HG03103 (cell line): ENCODE data around the gene FAM107A.

Experiments used
- ATAC-seq: cut with Tn5 transposase; IDR thresholded peaks from one replicate; pipeline ENCODE4 v1.9.1; 2021; ENCODE audit warnings: low read depth; ENCODE audit not compliant: unreplicated experiment

FAM107A gene, protein sequence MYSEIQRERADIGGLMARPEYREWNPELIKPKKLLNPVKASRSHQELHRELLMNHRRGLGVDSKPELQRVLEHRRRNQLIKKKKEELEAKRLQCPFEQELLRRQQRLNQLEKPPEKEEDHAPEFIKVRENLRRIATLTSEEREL

DNA sequence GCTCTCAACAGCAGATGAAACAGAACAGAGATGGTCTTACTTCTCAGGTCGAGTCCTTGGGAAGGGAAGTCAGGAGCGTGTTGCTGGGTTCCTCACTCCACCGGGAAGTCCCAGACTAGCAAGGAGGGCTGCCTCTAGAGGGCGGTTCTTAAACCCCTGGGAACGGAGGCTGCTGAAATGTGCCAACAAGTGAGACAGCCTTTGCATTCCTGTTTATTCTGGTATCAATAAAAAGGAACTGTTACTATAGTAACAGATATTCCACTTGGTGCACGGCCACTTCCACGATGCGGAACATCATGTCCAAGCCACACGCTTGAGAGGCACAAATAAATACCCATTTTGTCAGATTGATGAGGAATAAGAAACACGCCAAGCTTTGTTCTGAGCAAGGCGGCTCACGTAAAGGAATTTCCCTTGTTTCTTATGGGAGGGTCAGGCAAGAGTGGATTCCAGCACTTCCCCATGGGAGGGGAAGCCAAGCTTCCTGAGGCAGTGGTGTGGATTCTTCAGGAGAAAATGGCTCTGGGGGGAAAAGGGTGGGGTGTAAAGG is at the start of gene FAM107A:
FAM107A (minus strand) TSS at position 123 of the 553 bp plus-strand sequence. CDS start 7,531 bp downstream, outside the sequence.
- ATAC-seq, result no peak

DNA sequence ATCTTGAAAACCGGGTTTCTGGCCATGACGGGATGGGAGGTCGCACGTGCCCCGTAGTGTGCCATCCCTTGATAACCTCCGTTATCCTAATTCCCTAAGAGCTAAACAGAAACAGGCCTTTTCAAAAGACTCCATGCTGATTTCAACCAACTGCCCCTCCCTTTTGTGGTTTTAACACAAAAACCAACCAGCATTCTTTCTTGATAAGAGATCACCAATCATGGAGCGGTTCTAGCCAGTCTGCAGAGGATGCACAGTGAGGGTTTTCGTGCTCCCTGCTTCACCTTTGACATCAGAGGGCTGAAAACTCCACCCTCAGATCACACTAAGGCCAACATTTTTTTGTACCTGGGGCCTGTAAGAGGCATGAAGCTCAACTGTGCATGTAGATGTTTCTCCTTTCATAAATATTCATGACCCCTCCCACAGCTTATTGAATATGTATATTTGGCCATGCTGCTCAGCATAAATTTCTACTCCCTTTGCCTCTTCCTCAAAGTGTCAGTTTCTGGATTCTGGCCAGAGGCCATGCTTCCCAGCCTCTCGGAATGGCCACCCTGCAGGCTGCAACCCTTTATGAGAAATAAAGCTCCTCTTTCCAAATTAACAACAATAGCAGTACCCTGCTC is 48.1 kb upstream of the FAM107A start:
- no peak for ATAC-seq

DNA sequence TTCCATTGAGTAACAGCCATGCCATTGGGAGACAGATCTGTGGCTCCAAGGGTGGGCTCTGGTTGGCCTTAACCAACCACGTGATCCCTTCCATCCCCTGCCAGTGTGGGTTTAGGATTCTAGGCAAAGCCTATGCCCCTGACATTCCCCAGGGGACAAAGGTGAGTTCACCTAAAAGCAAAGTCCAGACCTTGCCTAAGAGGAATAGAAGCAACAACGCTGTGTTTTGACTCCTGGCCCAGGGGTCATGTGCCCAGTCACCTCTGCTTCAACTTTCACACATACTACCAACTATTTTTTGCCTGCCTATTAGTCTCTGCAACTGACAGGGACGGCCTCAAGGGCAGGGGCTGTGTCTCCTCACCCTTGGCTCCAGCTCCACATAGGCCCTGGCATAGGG is 47.4 kb upstream of the FAM107A start:
- no peak for ATAC-seq

DNA sequence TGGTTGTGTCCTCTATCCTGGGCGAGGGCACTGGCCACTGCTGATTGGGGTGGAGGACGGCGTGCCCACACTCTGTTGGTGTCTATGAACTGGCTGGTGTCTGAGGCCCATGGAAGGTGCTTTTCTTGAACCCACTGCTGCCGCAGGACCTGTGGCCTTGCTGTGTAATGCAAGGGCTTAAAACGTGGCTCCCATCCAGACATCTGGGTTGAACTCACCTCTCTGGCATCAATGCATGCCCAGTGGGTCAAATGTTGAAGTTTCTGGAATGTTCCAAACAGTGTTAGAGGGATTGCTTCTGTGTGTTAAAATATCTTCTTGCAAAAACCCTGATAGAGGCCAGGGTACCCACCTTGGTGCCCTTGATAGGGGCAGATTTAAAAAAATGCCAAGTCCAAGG is 46.8 kb upstream of the FAM107A start:
- ATAC-seq, result no peak

DNA sequence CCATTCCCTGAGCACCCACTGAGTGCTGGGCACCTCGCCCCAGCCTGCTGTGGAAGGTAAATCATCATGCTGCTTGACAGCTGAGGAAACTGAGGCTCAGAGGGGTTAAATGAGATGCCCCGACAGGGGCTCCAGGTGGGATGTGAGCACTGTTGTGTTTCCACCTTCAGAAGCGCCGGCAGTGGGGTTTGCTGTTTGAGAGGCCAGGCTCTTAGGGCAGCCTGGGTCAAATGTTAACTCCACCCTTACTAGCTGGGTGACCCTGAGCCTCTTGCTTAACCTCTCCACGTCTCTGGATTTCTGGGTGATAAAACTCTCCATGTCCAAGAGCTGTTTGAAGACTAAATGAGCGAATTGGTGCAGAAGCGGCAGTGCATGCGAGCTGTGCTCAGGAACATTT is 46.3 kb upstream of the FAM107A start:
- no peak for ATAC-seq

DNA sequence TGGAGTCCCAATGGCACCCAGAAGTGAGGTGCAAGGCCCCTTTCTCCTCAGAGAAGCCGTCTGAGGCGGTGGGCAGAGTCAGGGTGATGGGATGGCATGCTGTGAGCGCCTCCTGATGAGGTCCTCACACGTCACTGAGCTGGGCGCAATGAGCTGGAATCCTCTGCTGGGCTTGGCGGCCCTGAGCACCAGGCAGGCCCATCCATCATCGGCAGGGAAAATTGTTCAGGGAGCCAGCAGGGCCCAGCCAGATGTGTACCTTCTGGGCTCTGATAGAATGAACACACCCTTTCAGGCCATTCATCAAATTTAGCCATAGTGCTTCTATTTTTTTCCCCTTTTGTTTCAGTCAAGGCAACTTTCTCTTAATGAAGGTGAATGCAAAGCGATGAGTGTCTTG is 45.7 kb upstream of the FAM107A start:
- ATAC-seq, result no peak

DNA sequence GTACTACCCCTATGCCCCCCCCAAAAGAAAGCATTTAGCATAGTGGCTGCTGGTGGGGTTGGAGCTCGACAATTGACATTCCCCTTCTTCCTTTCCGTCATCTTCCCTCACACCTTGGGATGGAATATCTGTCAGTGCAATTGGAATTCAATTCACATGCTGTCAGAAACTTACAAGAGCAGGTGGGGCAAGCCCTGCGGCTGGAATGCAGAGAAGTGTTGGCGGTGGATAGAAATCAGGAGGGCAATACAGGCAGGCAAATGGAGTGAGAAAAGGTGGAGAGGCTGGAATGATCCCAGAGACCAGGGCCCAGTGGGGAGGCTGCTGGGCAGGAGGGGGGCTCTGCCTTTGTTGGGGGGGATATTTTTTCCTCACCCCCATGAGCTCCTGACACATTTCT is 45.2 kb upstream of the FAM107A start:
- no peak for ATAC-seq

DNA sequence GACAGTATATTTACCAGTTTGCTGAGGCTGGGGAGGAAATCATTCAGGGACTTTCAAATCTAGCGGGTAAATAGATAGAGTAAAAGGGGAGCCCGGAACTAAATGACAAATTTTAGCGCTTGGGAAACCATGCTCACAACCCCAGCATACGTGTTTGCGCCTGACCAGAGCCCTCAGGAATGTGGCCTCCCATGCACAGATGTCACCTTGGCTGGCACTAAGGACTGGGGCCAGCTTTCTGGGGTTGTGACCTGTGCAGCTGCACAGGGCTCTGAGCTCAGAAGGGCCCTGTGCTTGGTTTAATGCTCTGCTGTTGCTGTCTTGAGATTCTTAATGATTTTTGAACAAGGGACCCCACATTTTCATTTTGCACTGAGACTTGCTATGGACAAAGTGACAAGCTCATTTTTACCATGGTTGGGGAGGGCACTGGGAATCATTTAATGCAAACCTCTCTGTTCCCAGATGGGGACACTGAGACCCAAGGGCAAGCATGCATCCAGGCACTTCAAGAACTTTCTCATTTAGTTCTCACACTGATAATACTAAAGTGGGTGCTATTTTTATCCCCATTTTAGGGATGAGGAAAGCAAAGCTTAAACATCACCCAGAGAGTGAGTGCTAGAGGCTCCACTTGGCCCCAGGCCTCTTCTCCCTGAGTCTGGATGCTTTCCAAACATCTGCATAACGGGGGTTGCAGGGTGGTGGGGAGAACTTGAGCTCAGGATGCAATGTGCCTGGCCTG is 44.1 kb upstream of the FAM107A start:
- no peak for ATAC-seq

DNA sequence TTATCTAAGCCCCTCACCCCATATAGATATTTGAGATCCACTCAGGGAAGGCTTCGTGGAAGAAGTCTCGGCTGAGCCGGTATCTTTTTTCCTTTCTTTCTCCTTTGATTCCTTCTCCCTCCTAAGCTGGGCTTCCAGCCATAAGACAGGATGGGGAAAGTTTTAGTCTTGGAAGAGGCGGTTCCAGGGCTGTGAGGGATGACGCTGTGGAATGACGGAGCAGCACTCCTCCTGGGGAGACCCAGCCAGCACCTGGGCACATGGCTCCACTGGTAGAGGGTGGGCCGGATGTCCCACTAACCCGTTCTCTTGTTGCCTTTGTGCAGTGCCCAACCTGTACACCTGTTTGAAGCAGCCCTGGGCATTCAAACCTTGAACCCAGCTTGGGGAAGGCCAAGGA is 43.2 kb upstream of the FAM107A start:
- no peak for ATAC-seq

DNA sequence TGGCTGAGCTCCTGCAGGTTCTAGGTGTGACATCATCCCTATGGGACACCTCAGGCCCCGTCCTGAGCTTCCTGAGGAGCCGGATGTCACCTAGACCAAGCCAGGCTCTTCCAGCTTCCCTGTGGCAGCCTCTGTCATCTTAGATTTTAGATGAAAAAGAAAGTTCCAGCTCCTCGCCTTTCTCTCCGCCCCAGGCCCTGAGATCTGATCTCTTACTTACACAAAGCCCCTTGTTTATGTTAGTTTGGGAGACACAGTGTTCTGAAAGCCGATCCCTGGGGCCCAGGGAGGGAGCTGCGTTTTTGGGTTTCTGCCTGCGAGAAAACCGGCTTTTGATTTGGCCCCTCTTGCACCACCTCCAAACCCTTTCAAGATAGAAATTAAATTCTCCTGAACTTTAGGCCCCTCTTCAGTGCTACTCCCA is 40.2 kb upstream of the FAM107A start:
- no peak for ATAC-seq

DNA sequence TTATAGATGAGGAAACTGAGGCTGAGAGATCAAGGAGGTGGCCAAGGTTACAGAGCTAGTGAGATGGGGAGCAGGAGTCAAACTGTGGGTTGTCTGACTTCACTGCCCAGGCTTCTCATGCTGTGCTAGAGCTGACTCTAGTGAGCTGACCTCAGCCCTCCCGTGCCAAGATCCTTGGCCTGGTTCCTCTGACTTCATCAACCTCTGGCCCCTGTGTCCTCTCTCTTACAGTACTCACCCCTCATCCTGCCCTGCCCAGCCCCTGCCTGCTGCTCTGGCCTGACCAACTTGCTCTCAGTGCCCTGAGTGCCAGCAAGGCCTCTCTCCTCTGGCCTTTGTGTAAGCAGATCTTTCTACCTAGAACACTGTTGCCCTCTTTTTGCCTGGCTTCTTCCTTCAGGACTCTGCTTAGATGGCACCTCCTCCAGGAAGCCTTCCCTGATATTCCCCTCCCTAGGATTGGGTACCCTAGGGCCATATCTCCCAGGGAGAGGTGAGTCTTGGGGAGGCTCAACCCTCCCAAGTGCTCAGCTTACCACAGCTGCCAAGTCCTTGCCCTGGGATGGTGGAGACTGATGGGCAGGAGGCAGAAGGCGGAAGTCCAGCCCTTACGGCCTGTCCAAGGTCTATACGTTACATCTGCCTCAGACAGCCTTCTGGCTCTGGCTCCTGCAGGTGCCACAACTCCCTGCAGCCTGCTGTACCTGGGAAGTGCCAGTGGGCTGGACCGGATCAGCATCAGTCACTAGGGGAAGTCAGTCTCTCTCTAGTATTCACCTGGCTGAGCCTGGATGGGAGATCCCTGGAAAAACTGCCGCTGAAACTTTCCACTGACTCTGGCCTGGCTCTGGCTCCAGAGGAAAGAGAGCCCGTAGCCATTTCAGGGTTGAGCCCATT is 36.3 kb upstream of the FAM107A start:
- no peak for ATAC-seq

DNA sequence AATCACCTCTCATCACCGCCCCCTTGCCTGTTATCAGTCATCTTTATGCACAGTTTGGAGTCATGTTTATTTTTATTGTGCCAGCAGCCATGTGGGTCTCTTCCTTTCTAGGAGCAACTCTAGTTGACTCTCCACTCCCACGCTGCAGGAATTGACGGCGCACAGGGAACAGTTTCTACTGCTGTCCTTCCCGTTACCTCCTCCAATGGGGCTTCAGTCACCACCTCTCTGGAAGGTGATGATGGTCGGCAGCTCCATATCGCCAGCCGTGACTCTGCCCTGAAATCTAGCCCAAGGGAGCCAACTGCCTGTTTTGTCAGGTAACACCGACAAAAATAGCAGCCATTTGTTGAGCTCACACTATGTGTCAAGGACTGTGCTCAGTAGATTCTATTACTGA is 35.6 kb upstream of the FAM107A start:
- no peak for ATAC-seq

DNA sequence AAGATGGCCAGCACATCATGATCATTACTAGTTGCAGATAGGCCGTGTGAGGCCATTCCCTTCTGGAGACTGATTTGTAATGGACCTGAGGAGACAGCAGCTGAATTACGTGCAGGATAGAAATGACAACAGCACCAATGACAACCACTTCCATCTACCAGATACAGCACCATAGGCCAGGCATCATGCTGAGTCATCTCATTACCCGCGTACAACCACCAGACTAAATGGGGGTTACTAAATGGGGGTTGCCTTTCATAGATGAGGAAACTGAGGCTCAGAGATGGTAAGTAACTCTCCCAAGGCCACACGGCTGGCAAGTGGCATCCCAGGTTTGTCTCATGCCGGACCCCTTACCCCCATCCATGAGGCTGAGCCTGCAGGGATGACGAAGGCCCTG is 32.8 kb upstream of the FAM107A start:
- peak; percentile 45 for ATAC-seq

DNA sequence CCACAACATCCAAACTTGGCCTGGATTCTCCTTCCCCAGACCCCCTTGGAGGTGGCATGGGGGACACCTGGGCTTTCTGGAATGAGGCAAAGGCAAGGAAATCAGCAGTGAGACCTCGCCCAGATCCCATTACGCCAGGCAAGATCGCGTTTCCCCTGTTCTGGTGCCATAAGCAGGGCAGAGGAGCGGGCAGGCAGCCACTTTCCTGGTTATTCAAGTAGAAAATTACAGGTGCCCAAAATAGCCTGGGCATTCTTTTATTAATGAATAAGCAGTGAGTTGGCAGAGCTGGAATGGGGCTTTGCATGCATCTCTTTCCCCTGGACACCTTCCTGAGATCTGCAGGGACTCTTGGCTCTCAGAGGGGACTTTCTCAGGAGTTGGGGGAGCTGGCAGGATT is 31.5 kb upstream of the FAM107A start:
- no peak for ATAC-seq

DNA sequence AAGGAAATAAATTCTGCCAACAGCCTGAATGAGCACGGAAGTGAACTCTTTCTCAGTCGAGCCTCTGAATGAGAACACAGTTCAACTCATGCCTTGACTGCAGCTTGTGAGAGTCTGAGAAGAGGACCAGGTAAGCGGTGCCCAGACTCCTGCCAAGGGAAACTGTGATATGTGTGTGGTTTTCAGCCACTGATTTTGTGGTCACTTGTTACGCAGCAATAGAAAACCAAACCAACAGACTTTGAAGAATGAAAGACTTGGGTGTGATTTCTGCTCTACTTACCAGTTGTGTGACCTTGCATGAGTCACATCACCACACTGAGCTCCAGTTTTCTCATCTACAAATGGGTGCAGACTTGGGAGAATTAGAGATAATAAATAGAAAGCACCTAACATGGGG is 30.6 kb upstream of the FAM107A start:
- ATAC-seq, result no peak

DNA sequence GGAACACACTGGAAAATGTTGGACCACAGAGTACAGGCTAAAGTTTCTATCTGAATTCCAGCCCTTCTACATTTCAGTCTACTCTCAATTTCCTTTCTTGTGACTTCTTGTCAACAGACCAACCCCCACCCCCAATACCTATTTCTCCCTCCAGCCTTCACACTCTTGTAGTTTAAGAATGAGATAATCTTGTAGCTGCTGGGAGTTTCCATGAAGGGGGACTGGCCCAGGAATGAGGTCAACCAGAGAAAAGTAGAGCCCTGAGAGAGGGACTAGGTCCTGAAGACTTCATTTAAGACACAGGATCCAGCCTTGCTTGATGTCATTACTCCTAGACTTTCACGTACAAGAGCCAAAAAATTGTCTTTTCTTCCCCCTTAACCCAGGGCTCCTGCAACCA is 29.5 kb upstream of the FAM107A start:
- no peak for ATAC-seq

DNA sequence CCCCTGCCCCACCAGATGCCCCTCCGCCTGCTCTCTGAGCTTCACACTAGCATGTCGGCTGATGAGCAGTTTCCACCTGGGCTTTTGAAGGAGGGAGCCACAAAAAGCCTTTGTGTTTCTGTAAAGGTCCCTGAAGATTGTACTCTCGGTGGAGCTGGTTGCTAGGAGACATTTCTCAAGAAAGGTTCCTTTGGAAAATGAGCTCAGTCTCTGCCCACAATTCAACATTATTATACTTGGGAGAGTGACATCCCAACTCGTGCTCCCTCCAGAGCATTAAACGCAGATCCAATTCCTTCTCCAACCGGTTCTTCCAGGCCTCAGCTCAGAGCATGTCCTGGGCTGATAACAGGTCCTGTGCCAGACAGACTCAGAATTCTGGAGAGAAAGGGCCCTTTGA is 26.8 kb upstream of the FAM107A start:
- ATAC-seq, result no peak

DNA sequence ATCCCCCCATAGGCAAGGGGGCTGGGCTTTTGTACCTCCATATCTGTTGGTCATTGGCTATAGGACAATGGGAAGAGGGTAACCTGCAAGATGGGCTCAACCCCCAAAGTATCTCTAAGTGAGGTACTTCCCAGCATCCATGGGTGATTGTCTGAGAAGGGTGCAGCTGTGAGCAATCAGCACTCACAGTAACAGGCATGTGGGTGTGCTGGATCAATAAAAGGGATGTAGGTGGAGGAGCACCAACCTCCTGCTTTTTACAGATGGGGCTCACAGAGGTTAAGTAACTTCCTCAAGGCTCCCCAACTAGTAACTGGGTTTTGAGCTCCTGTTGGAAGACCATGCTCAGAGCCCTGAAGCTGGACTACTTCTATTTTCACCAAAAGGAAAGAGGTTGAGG is 26.4 kb upstream of the FAM107A start:
- no peak for ATAC-seq

DNA sequence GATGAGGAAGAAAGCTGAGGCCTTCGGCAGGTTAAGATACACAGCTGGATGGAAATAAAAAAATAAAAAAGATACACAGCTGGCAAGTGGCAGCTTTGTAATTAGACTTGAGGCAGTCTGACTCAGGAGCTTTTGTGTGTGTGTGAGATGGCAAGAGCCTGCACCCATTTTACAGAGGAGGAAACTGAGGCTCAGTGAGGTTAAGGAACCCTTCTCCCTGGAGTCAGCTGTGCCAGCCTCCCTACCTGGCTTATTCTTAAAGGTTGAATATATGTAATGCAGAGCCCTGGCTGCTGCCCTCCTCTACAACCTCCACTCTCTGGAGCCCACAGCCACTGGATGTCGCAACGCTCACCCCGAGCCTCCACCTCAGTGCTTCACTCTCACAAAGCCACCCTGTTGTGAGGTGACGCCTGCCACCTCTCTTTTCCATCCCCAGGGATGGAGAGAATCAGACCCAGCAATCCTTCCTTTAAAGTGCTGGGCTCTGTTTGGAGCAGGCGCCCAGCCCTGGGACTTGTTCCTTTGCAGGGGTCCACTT is 20.6 kb upstream of the FAM107A start:
- no peak for ATAC-seq

DNA sequence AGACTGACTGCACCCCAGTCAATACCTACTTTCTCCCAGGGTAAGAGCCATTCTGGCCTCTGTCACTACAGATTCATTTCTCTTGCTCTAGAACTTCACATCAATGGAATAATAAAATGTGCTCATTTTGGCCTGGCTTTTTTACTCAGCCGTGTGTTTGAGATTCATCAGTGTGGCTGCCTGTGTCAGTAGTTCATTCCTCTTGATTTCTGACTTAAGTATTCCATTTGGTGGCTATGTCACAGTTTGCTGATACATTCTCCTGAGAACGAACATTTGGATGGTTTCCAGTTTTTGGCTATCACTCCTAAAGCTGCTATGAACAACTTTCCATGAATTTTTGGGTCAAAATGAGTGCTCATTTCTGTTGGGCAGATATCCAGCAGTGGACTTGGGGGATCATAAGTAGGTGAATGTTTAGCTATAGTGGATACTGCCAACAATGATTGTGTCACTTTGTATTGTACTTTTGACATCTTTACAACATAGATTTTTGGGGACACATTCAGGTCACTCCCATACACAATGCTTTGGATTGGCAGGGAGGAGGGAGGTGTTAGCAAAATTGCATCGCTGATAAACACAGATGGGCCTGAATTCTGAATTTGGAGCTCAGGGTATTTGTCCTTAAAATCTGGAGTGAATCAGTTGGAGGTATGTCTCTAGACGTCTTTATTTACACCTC is 19.8 kb upstream of the FAM107A start:
- ATAC-seq, result no peak
